Nephron progenitor cell (in vitro differentiated cells): ENCODE results near the gene ZNF530.

Experiments used
- DNase-seq: peaks from one replicate; pipeline ENCODE4 v3.0.0; 2021
- H3K27ac Mint-ChIP-seq: 2 replicates; pipeline ENCODE4 v1.8.0; 2021; ENCODE audit warnings: mild to moderate bottlenecking, moderate library complexity, mixed read lengths
- H3K27me3 Mint-ChIP-seq: 2 replicates; pipeline ENCODE4 v1.8.0; 2021; ENCODE audit warnings: mild to moderate bottlenecking, low read depth, mixed read lengths; ENCODE audit not compliant: poor library complexity
- H3K36me3 Mint-ChIP-seq: 2 replicates; pipeline ENCODE4 v1.8.0; 2021; ENCODE audit warnings: low read depth, mixed read lengths
- H3K4me1 Mint-ChIP-seq: 2 replicates; pipeline ENCODE4 v1.8.0; 2021; ENCODE audit warnings: mixed read lengths
- H3K4me3 Mint-ChIP-seq: 2 replicates; pipeline ENCODE4 v1.8.0; 2021; ENCODE audit warnings: mild to moderate bottlenecking, moderate library complexity, mixed read lengths
- H3K9me3 Mint-ChIP-seq: 2 replicates; pipeline ENCODE4 v1.8.0; 2021; ENCODE audit warnings: mild to moderate bottlenecking, moderate library complexity, mixed read lengths
- CTCF ChIP-seq: fragments of 200-600 bp; sonication (generic); IDR thresholded peaks from 2 replicates; pipeline ENCODE4 v1.5.0; 2021; ENCODE audit warnings: antibody characterized with exemption

The ZNF530 gene

GRCh38 chr19:57599377-57599760 is 316 bp upstream of the ZNF530 start:
- Mint-ChIP-seq H3K4me1 (peaks cover 20% of the 10 kb centered on the region), H3K27ac (no peak overlapping the region), H3K4me3 (peak overlapping the region; percentile 88), H3K27me3 (peaks cover 13% of the 10 kb centered on the region), H3K9me3 (peaks cover 83% of the 10 kb centered on the region), H3K36me3 (peaks cover 51% of the 10 kb centered on the region)
- DNase-seq, result no peak
- no peak for TF ChIP-seq CTCF

- Mint-ChIP-seq H3K4me1 (no peaks in the 10 kb centered on the region), H3K4me3 (no peak overlapping the region), H3K9me3 (peaks cover 91% of the 10 kb centered on the region), H3K27me3 (no peaks in the 10 kb centered on the region), H3K27ac (no peak overlapping the region), H3K36me3 (peaks cover 92% of the 10 kb centered on the region)
- no peak for TF ChIP-seq CTCF
- no peak for DNase-seq
These were observed 7.2 kb downstream of the ZNF530 start for GRCh38 chr19:57606931-57607330.

- no peak overlapping the region for H3K27ac Mint-ChIP-seq
- peaks cover 92% of the 10 kb centered on the region for H3K36me3 Mint-ChIP-seq
- H3K4me3 Mint-ChIP-seq, result no peak overlapping the region
- DNase-seq, result no peak
- peaks cover 94% of the 10 kb centered on the region for H3K9me3 Mint-ChIP-seq
- TF ChIP-seq CTCF, result no peak
- H3K27me3 Mint-ChIP-seq, result peaks cover 4% of the 10 kb centered on the region
- peaks cover 11% of the 10 kb centered on the region for H3K4me1 Mint-ChIP-seq
These were observed 11.4 kb downstream of the ZNF530 start for GRCh38 chr19:57611113-57611512.

GRCh38 chr19:57613941-57614743 is 14.5 kb downstream of the ZNF530 start, which contains the start of gene ZNF134:
Gene ZNF134 (plus strand): TSS chr19:57614242. CDS start chr19:57619469, 5,227 bp downstream.
- TF ChIP-seq CTCF, result no peak
- DNase-seq, result peak; percentile 89
- H3K4me3 Mint-ChIP-seq, result peak within 1 kb of the TSS; percentile 97
- peaks cover 4% of the 10 kb centered on the region for H3K27me3 Mint-ChIP-seq
- H3K9me3 Mint-ChIP-seq, result peaks cover 95% of the 10 kb centered on the region
- peaks cover 93% of the 10 kb centered on the region for H3K36me3 Mint-ChIP-seq
- peak within 1 kb of the TSS; percentile 91 for H3K27ac Mint-ChIP-seq
- H3K4me1 Mint-ChIP-seq, result peaks cover 11% of the 10 kb centered on the region

GRCh38 chr19:57615346-57615745 is 15.7 kb downstream of the ZNF530 start:
- Mint-ChIP-seq H3K9me3 (peaks cover 99% of the 10 kb centered on the region), H3K4me3 (peak overlapping the region; percentile 97), H3K36me3 (peaks cover 95% of the 10 kb centered on the region), H3K27me3 (peaks cover 4% of the 10 kb centered on the region), H3K27ac (peak overlapping the region; percentile 91), H3K4me1 (peaks cover 11% of the 10 kb centered on the region)
- no peak for DNase-seq
- TF ChIP-seq CTCF, result no peak
